ENCODE results near the gene INO80. TPM values are rescaled to one million over a fixed set of nuclear protein-coding genes. Genes with fewer than 3 reads are reported as not detected.

Gene INO80
- total RNA-seq, 2 donors from 2014 or later, result 27.2 to 64.4 TPM

DNA sequence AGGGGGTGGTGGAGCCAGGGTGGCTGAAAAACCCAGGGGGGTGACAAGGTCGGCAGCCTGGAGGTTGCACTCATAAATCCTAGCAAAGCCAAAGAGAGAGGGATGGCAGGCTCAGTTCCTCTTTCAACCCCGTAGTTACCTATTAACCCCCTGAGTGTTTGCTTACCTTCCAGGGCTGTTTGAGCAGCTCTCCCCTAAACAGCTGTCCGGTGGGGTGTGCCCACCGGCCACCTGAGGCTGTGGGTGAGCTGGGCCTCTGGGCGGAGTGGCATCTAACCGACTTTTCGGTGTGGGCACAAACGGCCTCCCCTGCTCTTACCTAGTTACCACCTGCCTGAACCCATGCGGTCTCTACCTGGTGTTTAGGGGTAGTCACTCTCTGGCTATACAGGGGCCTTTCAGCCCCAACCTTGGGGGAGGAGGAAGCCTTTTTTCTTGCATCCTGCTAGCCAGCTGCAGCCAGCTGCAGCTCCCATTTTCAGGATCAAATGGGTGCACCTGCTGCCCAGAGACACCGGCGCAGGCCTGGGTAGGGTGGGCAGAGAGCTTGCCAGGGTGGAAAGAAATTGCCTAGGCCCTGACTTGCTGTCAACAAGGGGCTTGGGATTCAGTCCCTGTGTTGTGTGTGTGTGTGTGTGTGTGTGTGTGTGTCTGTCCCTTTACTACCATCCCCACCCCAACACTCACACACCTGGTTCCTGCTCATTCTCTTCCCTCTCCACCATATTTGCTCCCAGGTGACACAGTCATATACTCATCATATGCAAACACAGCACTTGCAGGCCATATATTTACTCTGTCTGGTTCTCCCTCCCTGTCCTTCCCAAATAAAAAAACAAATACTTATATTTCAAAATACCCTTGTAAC is 183.2 kb downstream of the INO80 start:
- H3K27ac ChIP-seq, result no peak overlapping the region
- peaks cover 13% of the 10 kb centered on the region for H3K27me3 ChIP-seq (replicated peaks; ENCODE audit: insufficient read depth)
- no peak overlapping the region for H3K4me3 ChIP-seq
- peaks cover 34 to 47% of the 10 kb centered on the region in 2 donors for H3K4me1 ChIP-seq (ENCODE audit: control insufficient read depth in 1 of 2, low read depth in 2 of 2)
- DNase-seq (ENCODE audit: low spot score) (no peak), ATAC-seq (ENCODE audit: insufficient number of reproducible peaks, low FRiP score, low read depth) (no peak)
- H3K36me3 ChIP-seq, result no peaks in the 10 kb centered on the region
- TF ChIP-seq, protein P1, sequence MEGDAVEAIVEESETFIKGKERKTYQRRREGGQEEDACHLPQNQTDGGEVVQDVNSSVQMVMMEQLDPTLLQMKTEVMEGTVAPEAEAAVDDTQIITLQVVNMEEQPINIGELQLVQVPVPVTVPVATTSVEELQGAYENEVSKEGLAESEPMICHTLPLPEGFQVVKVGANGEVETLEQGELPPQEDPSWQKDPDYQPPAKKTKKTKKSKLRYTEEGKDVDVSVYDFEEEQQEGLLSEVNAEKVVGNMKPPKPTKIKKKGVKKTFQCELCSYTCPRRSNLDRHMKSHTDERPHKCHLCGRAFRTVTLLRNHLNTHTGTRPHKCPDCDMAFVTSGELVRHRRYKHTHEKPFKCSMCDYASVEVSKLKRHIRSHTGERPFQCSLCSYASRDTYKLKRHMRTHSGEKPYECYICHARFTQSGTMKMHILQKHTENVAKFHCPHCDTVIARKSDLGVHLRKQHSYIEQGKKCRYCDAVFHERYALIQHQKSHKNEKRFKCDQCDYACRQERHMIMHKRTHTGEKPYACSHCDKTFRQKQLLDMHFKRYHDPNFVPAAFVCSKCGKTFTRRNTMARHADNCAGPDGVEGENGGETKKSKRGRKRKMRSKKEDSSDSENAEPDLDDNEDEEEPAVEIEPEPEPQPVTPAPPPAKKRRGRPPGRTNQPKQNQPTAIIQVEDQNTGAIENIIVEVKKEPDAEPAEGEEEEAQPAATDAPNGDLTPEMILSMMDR (IDR thresholded peaks at IDR 0.05), result no peak
- no peaks in the 10 kb centered on the region for H3K9me3 ChIP-seq

GRCh38 chr15:40932156-40932555 is 183.9 kb downstream of the INO80 start:
- DNase-seq (ENCODE audit: low spot score), result no peak
- H3K27me3 ChIP-seq (replicated peaks; ENCODE audit: insufficient read depth), result peaks cover 13% of the 10 kb centered on the region
- TF ChIP-seq, protein P1 (IDR thresholded peaks at IDR 0.05), result no peak

DNA sequence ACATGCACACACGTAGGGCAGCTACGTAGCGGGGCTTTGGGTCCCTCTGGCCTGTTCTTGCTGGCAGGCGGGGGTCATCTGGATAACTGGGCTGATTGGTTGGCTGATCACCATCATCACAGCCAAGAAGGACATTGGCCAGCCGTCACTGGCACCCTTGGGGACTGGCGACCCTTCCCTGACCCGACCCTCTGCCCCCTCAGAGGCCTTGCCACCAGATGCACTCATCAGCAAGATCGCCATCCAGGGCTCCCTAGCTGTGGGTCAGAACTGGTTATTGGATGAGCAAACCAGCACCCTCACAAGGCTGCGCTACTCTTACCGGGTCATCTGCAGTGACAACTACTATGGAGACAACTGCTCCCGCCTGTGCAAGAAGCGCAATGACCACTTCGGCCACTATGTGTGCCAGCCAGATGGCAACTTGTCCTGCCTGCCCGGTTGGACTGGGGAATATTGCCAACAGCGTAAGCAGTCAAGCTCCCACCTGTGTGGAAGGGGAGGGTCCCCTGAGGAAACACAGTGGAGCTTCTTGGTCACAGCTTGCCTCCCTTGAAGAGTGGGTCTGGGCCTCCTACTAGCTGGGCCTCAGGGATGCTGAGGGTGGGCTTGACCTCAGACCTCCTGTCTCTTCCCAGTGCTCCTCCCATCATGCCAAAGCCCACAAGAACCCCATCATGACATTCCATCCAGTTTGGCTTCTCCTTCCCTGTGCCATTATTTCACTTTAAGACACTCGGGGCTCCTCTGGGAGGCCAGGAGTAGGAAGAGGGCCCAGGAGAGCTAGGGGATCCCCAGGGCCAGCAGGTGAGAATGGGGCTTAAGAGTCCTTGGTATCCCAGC is 184.6 kb downstream of the INO80 start:
- peaks cover 36 to 49% of the 10 kb centered on the region in 2 donors for H3K4me1 ChIP-seq (ENCODE audit: control insufficient read depth in 1 of 2, low read depth in 2 of 2)
- DNase-seq (ENCODE audit: low spot score) (no peak), ATAC-seq (ENCODE audit: insufficient number of reproducible peaks, low FRiP score, low read depth) (no peak)
- H3K27ac ChIP-seq, result no peak overlapping the region
- H3K9me3 ChIP-seq, result no peaks in the 10 kb centered on the region
- peaks cover 13% of the 10 kb centered on the region for H3K27me3 ChIP-seq (replicated peaks; ENCODE audit: insufficient read depth)
- TF ChIP-seq, protein P1 (IDR thresholded peaks at IDR 0.05), result no peak
- no peaks in the 10 kb centered on the region for H3K36me3 ChIP-seq
- peak overlapping the region; percentile 72 for H3K4me3 ChIP-seq

More at GRCh38 chr15:40932156-40932555, 183.9 kb downstream of the INO80 start:
- Histone ChIP-seq H3K36me3 (no peaks in the 10 kb centered on the region), H3K4me1 (ENCODE audit: control insufficient read depth in 1 of 2, low read depth in 2 of 2) (peaks cover 36 to 47% of the 10 kb centered on the region in 2 donors), H3K27ac (no peak overlapping the region), H3K9me3 (no peaks in the 10 kb centered on the region), H3K4me3 (no peak overlapping the region)
- no peak for ATAC-seq (ENCODE audit: insufficient number of reproducible peaks, low FRiP score, low read depth)

- Histone ChIP-seq H3K9me3 (no peaks in the 10 kb centered on the region), H3K27ac (no peak overlapping the region), H3K27me3 (replicated peaks; ENCODE audit: insufficient read depth) (peaks cover 13% of the 10 kb centered on the region), H3K4me3 (peak overlapping the region; percentile 72), H3K4me1 (ENCODE audit: control insufficient read depth in 1 of 2, low read depth in 2 of 2) (peaks cover 42 to 58% of the 10 kb centered on the region in 2 donors), H3K36me3 (no peaks in the 10 kb centered on the region)
- ATAC-seq (ENCODE audit: insufficient number of reproducible peaks, low FRiP score, low read depth) (no peak), DNase-seq (ENCODE audit: low spot score) (no peak)
- TF ChIP-seq, protein P1 (IDR thresholded peaks at IDR 0.05), result no peak
These were observed 185.4 kb downstream of the INO80 start for GRCh38 chr15:40930430-40931299.
